GM21447 (cell line): ENCODE measurements around the gene EXOC4.

Experiments used
- ATAC-seq: cut with Tn5 transposase; IDR thresholded peaks from one replicate; pipeline ENCODE4 v1.9.1; 2021; ENCODE audit not compliant: unreplicated experiment

Gene EXOC4

DNA sequence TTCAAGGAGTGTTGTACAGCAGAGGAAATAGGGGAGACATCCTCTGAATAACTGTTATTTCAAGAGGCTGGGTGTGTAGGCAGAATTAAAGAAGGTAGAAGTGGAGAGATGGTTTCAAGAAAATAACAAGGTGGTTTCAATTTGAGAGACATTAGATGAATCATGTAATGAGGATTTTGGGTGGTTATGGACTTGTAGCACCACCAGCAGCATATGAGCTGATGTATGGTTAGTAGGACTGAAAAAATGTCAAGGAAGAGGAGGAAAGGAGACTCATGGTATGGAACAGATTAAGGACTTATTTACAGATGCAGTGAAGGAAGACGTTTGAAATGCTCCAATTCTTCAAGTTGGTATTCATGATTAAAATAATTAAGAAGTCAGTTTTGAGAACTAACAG lies 166.2 kb downstream of the EXOC4 start:
- ATAC-seq: no peak

DNA sequence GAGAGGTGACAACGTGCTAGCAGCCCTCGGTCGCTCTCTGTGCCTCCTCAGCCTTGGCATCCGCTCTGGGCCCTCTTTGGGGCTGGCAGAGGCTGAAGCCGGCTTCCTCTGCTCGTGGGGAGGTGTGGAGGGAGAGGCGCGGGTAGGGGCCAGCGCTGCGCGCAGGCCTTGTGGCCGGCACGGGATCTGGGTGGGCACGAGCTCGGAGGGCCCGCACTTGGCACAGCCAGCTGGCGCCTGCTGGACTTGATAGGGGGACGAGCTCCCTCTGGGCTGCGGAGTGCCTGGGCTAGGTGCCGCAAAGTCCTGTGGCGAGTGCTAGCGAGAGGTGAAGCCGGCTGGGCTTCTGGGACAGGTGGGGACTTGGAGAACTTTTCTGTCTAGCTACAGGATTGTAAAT lies 170.7 kb downstream of the EXOC4 start:
- no peak for ATAC-seq

DNA sequence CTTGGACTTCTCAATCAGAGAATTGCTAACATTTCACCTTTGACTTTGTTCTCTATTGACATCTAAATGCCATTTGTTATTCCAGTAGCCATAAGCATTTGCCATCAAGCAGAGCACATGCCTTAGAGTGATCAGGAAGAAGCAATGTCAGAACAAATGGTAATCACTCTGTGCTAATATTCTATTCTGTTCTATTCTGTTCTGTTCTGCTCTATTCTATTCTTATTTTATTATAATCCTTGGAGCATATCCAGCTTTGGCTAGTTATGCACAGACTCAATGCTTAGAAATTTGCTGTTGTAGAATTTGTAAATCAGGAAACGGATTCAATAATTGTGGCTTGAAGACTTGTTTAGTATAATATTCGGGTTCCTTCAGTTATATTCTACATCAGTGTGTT lies 175.4 kb downstream of the EXOC4 start:
- ATAC-seq: no peak

DNA sequence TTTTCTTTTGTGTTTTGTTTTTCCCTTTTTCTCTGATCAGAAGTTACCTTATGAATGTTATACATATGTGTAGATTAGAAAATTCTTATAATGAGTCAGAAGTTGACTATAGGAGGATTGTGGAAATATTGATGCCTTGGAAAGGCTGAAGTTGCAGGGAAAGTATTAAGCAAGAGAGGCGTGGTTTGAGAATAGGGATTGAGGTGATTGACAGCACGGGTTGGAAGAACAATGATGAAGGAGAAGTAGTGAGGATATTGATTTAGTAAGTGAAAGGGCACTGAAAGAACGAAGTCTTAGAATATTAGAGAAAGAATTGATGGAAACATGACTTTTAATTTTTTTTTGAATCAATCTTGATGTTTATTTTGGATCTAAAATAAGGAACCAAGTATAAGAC lies 176.0 kb downstream of the EXOC4 start:
- no peak for ATAC-seq

DNA sequence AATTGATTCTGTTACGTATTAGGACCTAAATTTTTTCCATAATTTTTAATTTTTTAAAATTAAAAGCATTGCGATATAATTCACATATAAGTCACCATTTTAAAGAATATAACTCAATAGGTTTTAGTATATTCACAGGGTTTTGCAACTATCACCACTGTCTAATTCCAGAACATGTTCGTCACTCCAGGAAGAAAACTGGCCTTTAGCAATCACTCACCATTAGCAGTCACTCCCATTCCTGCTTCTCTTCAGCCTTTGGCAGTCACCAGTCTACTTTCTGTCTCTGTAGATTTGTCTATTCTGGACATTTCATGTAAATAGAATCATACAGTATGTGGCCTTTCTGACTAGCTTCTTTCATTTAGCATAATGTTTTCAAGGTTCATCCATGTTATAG lies 176.5 kb downstream of the EXOC4 start:
- ATAC-seq: no peak

DNA sequence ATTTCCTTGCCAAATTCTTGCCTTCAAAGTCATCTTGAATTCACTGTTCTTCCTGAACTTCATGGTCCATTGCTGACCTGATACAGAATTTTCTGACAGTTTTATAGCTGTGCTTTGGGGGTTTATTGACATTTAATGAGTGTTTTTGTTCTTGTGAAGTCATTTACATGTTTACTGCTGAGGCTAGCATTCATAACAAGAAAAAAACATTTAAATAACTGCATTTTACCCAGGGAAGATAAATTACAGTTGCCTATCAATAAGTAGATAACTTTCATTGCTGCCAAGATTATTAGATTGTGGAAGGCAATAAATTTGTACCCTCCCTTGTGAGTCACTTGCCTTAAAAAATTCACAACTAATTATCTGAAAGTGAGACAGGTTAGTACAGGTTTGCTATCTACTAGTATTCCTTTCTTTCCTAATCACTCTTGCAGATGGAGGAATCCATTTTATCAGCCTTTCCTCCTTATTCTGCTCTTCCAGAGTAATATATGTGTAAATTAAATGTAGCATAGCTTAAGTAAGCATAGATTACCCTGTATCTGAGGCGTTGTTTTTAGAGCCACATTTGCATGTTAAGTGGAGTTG lies 178.4 kb downstream of the EXOC4 start:
- ATAC-seq: no peak

DNA sequence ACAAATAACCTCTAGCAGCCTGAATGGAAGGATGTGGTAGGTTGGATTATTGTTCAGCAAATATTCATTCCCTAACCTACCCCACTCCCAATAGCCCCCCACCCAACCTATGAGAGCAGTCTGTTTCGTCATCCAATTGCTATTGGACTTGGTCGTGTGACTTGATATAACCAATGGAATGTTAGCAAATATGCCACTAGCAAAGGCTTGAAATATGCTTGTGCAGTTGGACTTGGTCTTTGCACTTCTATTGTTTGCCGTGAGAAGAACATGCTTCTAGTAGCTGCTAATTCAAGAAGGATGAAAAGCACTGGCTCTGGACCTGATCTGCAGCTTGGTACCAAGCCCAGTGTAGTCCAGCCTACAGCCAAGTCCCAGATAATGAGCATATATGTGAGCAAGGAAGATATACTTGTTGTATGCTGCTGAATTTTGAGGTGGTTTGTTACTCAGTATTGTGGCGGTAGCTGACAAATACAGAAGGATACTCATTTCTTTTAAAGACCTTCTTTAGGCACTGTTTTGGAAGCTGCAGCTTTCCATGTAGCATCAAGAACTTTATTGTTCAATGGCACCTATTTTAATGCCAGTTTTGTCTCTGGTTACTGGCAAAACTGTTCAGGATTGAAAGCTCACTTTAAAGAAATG lies 180.4 kb downstream of the EXOC4 start:
- no peak for ATAC-seq

DNA sequence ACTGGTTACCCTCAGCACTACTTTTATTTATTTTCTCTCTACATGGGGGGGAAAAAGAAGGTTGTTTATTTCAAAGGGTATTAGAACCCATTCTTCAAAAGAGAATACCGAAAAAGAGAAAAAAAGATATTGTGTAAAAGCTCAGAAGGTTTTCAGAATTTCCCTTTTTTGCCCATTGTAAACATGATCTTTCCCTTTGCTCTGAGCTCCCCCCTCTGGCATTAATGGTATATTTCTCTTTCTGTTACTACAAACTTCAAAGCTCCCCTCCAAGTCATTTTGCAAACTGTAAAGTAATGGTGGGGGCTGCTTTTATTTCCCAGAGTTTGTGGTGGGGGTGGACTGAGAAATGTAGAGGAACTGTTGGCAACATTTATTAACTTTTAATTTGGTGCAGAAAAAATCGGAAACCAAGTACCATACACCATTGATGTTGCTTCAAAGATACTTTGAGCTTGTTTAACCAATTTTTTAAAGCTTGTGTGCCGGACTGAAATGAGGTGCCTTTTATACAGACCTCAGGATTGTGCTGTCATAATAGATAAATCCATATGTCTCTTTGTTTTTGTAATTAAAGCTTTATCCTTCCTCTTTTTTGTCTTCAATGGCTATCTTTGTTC lies 181.5 kb downstream of the EXOC4 start:
- ATAC-seq: no peak

DNA sequence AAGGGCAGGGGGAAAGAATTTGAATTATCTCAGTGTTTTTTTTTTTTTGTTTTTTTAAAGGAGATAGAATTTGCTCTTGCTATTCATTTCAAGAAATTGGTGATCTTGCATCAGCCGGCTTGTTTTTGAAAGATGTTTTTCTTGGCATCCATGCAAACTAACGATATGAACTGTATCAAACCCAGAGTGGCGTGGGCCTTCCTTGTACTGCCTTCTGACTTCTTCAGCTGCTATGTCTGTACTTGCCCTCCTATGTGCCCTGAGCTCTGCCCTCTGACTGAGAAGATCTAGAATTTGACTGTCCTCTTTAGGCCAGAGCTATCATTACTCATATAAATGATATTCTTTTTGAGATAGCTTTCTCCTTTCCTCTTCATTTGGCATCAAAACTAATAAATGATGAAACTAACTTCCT lies 183.1 kb downstream of the EXOC4 start:
- ATAC-seq: no peak

DNA sequence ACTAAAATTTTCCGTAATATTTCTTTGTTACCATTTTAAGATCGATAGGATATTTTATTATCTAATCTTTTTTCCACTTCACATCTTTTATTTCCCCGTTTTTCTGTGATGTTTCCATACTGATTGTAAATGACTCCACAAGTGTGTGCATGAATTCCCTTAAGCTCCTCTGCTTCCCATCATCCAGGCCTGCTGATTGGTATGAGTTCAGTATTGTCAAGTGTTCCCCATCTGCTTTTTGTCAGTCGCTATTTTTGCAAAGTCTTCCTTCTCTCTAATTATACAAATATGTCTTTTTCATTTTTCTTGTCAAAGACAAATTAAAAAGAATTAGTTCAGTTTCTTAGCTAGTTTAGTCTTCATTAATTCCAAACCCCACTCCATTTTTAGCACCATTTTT lies 184.7 kb downstream of the EXOC4 start:
- no peak for ATAC-seq

DNA sequence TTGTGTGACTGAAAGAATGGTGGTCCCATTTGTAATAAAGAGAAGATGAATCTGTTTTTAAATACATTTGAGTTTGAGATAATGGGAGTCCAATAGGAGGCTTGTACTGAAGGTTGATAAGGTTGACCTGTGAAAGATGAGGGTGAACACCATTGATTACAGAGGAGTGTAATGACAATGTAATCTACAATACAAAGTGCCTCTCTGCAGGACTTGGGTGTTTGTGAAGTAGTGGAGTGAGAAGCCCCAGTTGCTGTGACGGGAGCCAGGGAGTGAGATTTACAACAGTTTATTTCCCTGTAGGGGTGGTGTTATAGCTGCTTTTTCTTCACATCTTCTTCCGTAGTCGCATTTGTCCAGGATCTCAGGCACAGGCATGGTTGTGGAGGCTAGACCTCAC lies 189.9 kb downstream of the EXOC4 start:
- no peak for ATAC-seq

DNA sequence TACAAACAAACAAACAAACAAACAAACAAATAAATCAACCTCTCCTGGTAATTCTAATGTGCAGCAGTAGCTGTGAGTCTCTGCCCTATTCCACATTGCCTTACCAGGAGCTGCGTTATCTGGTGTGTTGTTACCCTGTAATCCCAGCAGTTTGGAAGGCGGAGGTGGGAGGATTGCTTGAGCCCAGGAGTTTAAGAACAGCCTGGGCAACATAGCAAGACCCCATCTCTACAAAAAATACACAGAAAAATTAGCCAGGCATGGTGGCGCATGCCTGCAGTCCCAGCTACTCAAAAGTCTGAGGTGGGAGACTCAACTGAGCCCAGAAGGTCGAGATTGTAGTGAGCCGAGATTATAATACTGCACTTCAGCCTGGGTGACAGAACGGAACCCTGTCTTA lies 192.7 kb downstream of the EXOC4 start:
- ATAC-seq: no peak

DNA sequence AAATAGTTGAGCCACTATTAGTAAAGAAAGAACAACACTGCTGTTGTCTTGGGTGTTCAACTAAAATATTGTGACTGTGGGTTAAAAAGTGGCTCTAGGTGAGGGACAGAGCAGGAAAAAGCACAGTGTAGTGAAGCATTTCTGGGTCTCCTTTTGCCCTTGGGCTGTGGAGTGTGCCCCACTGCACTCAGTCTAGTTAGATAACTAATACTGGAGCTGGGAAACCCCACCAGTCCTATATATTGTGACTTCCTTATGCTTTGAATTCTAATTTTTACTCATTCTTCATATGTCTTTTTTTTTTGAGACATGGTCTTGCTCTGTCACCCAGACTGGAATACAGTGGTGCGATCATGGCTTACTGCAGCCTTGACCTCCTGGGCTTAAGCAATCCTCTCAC lies 195.1 kb downstream of the EXOC4 start:
- ATAC-seq: no peak

DNA sequence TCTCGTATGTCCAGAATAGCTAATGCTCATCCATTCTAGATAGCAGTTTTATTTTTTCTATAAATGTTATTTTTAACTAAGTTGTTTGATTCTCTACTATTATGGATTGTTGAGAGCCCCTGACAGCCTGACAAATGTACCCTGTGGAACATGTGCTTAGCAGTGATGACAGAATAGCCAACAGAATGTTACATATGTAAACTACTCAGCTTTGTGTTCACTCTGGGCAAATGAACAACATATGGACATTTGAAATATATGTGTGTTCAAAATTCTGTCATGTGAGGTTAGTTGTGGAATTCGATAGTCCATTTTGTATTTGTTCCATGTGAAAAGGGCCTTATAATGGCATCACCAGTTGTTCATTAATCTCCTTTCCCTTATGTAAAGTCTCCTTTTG lies 199.7 kb downstream of the EXOC4 start:
- ATAC-seq: no peak

DNA sequence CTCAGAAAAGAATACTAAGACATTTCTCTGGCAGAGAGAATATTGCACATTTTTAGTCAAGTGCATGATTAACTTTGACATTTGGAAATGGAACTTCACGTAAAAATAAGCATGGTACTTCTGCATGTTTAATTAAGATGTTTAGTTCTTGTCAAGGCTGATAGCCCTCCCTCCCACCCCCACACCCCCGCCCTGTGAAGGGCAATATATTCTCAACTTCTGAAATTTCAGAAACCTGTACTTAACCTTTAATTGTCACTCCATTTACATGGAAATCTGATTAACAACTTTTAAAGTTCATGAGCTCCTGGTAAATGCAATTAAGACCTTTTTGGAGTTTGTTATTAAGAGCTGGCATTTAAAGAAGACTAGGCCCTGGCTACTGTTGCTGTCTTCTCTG lies 205.8 kb downstream of the EXOC4 start:
- ATAC-seq: no peak

DNA sequence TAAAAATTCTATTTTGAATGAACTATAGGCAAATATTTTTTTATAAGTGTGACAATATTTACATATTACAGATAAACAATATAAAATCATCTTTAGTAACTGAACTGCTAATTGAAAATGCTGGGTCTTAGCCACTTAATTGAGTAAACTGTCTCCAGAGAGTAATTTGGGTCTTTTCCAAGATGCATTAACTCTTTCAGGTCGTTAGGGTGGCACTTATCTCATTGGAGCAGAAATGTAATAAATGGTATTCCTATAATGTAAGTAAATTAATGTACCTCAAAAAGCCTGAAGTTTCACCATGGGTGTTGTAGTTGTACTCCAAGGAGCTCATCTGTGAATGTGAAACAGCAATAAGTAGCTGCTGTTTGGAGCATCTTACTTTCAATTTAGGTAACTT lies 208.5 kb downstream of the EXOC4 start:
- no peak for ATAC-seq

DNA sequence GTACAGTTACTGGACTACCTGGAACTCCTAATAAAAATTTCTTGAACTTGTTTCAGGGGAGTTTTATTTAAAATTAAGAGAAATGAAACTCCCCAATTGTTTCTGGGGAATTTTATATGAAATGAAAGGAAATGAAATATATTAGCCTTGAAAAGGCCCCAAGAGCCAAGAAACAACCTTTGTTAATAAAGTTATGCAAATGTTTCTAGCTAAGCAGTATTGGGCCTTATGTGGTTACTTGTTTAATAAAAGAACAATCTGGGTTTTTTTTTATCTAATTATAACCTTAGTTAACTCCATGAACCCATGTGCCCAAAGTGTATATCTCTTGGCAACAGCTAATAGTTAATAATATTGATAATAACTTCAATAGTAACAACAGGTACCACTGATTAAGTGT lies 222.8 kb downstream of the EXOC4 start:
- no peak for ATAC-seq

DNA sequence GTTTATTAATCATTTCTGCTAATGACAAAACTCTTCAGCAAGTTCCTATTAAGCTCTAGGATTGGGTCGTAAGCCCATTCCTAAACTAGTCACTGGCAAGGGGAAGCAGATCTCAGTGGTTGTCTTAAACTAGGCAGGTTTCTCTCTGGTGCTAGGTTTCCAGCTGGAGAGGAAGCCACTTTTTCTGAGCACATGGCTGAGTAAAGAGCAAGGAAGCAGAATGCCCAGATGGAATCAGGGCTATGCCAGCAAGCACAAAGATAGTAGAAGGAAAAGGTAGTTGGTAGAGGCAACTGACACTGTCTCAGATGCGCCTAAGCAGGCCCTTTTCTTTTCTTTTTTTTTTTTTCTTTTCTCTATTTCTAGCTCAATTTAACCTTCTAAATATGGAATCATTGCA lies 224.9 kb downstream of the EXOC4 start:
- ATAC-seq: no peak

DNA sequence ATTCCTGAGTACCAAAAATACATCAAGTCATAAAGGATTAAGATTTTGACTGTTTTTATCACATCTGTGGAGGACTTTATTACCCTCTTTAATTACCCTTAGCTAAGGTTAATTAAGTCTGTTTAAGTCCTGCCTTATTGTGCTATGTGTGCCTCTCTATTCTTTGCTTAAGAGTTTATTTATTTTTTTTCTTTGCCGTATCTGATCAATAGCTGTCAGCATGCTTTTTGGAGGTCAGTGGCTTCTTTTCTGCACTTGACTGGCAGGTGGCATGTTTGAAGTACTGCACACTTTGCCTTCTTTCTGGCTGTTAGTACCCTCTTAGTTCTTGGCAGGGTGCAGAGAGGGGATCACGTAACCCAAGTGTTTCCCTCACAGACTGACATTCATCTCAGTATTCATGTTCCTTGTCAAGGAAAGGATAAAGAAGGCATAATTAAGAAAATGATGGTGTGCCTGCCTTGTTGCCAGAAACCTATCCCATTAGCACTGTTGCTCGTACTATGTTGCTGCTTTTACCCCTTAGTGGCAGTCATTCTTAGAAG lies 225.8 kb downstream of the EXOC4 start:
- ATAC-seq: no peak

DNA sequence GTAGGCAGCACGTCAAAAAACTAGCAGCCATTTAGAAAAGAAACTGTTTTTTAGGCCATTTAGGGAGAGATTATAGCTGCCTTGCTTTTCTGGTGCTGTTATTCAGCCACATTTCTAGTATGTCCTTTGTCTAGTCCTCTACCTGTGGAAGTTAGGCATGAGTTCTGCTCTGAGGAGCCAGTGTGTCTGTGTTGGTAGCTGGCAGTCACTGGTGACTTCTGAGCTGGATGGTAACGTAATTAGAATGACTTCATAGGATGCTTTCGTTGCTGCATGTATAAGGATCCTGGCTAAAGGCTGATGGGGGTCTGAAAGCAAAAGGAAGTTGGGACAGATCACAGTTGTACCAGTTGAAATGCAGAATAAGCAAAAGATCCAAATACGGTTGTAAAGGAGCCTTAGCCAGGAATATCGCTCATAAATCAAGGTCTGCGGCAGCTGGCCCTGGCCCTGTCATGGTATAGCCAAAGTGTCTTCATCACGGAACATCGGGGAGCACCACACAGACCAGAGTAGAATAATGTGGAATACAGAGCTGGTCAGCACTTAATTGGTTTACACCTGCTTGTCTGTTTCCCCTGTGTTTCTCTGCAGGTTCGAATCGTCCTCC lies 226.7 kb downstream of the EXOC4 start:
- ATAC-seq: no peak

DNA sequence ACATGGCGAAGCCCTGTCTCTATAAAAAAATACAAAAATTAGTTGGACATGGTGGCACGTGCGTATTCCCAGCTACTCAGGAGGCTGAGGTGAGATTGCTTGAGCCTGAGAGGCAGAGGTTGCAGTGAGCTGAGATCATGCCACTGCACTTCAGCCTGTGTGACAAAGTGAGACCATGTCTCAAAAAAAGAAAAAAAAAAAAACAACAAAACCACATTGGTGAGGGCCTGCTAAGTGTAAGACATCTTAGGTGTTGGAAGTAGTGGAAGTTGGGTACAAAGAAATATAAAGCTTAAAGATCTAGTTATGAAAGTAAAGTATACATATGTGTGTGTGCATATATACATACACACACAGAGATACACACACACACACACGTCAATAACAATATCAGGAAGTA lies 228.0 kb downstream of the EXOC4 start:
- ATAC-seq: no peak

DNA sequence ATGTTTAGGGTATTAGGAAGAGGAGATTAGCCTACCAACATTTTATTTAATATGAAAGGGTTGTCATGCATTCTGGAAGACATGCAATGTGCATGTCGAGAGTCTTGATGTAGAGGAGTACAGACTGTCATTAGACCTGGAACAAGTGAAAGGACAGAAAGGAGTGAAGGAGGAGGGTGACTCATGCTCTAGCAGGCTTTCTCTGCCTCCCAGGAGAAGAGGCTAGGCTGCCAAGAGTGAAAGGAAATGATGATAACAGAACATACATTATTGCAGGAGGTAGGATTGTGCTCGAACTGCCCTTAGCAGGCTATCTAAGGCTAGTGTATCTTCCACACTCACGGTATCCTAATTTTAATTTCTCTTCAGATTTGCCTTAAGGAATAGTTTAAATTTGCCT lies 228.8 kb downstream of the EXOC4 start:
- ATAC-seq: no peak
